GM12891 (cell line): ENCODE results near the gene WBP4.

ENCODE experiments used
- PAX5 ChIP-seq: IDR thresholded peaks from 2 replicates; pipeline ENCODE4 v1.6.1; 2011; ENCODE audit warnings: low read length, moderate library complexity, mild to moderate bottlenecking; ENCODE audit not compliant: insufficient read depth, severe bottlenecking
- POLR2A ChIP-seq: IDR thresholded peaks from 2 replicates; pipeline ENCODE4 v1.6.1; 2011; ENCODE audit warnings: low read depth, low read length, control low read depth
- POLR2AphosphoS5 ChIP-seq: IDR thresholded peaks from 2 replicates; pipeline ENCODE4 v1.6.1; 2011; ENCODE audit warnings: low read depth, low read length, control low read depth
- POU2F2 ChIP-seq: IDR thresholded peaks from 2 replicates; pipeline ENCODE4 v1.6.1; 2011; ENCODE audit warnings: low read depth, mild to moderate bottlenecking, control low read depth, low read length, moderate library complexity
- TAF1 ChIP-seq: IDR thresholded peaks from 2 replicates; pipeline ENCODE4 v1.6.1; 2011; ENCODE audit warnings: low read depth, low read length, control low read depth

DNA sequence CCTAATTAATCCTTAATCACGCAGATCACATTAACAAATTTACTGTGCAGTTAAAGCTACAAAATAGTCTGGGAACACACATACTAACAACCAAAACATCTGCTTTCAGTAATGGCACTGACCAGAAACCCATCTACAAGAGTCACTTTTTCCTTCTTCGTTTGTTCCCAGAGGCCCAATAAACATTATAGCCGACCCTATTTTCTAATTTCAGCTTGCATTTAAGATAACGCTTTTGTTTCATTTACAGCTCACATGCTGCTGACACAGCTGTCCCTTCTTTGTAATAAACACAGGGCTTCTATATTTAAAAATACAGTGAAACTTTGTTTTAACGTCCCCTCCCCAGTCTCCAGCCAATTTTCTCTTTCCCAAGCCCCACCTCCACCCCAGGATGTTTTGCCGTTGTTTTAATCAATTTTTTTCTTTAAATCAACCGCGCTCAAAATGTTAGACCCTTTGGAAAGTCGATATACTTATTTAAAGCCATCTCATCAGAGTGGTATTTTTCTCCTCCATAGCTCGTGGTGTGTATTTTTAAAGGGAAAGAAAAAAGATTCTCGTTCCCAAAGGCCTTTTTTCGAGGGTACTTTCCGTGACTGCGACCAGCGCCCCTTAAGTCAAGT is 1.7 kb upstream of the WBP4 start:
- no peak for TF ChIP-seq POLR2A
- no peak for TF ChIP-seq POU2F2
- TF ChIP-seq PAX5: no peak
- no peak for TF ChIP-seq TAF1
- TF ChIP-seq POLR2AphosphoS5: no peak
